ENCODE results near the gene MAPKAPK2. TPM values are rescaled to one million over a fixed set of nuclear protein-coding genes. Genes with fewer than 3 reads are reported as not detected.

MAPKAPK2 gene
- total RNA-seq, 1 experiment from 2014 or later = 96.8 TPM

GRCh38 chr1:206702260-206702659, 17.6 kb downstream of the MAPKAPK2 start:
- H3K4me1 ChIP-seq = no peaks in the 10 kb centered on the region
- no peaks in the 10 kb centered on the region for H3K9me3 ChIP-seq
- Mint-ChIP-seq H3K27me3 (ENCODE audit: insufficient read depth, unreplicated experiment) (no peaks in the 10 kb centered on the region), H3K27ac (ENCODE audit: unreplicated experiment) (no peak overlapping the region), H3K4me1 (ENCODE audit: low read depth, unreplicated experiment) (no peaks in the 10 kb centered on the region), H3K9me3 (ENCODE audit: unreplicated experiment) (no peaks in the 10 kb centered on the region), H3K4me3 (ENCODE audit: unreplicated experiment) (no peak overlapping the region), H3K36me3 (ENCODE audit: insufficient read depth, unreplicated experiment) (peaks cover 29% of the 10 kb centered on the region)
- H3K27me3 ChIP-seq (replicated peaks; ENCODE audit: control insufficient read depth, insufficient read depth, low read length) = no peaks in the 10 kb centered on the region
- no peak for DNase-seq
- no peak for TF ChIP-seq CTCF (IDR thresholded peaks at IDR 0.05; ENCODE audit: insufficient read depth in 1 of 2, low read depth in 1 of 2, low read length in 1 of 2, severe bottlenecking in 1 of 2, unreplicated experiment in 1 of 2)
- ChIA-PET POLR2A (no interaction called here), CTCF (no interaction called here)
- BruUV-seq (replicated peaks) = no TSS peak
- intact Hi-C loops (cut with micrococcal nuclease; ENCODE audit: unreplicated experiment) = no loop called here
- H3K4me3 ChIP-seq (ENCODE audit: low read depth, low read length) = no peak overlapping the region
- H3K36me3 ChIP-seq (ENCODE audit: control insufficient read depth, insufficient read depth, low read length) = no peaks in the 10 kb centered on the region; the same call in 1 of the 2 replicates

- H3K27me3 ChIP-seq (replicated peaks; ENCODE audit: control insufficient read depth, insufficient read depth, low read length) = no peaks in the 10 kb centered on the region
- H3K9me3 Mint-ChIP-seq (ENCODE audit: unreplicated experiment) = no peaks in the 10 kb centered on the region
- H3K36me3 ChIP-seq (ENCODE audit: control insufficient read depth, insufficient read depth, low read length) = peaks cover under 1% of the 10 kb centered on the region
- POLR2A ChIA-PET = no interaction called here
- peaks cover 27% of the 10 kb centered on the region for H3K36me3 Mint-ChIP-seq (ENCODE audit: insufficient read depth, unreplicated experiment)
- no peaks in the 10 kb centered on the region for H3K9me3 ChIP-seq
- peaks cover under 1% of the 10 kb centered on the region for H3K4me1 Mint-ChIP-seq (ENCODE audit: low read depth, unreplicated experiment)
- no TSS peak for BruUV-seq (replicated peaks)
- H3K27ac Mint-ChIP-seq (ENCODE audit: unreplicated experiment) = no peak overlapping the region
- peaks cover 5% of the 10 kb centered on the region; the same call in 1 of the 2 replicates for H3K4me1 ChIP-seq
- H3K27me3 Mint-ChIP-seq (ENCODE audit: insufficient read depth, unreplicated experiment) = no peaks in the 10 kb centered on the region
- intact Hi-C loops (cut with micrococcal nuclease; ENCODE audit: unreplicated experiment) = no loop called here
- CTCF ChIA-PET = no interaction called here
- DNase-seq = no peak
- no peak overlapping the region for H3K4me3 Mint-ChIP-seq (ENCODE audit: unreplicated experiment)
- no peak for TF ChIP-seq CTCF (IDR thresholded peaks at IDR 0.05; ENCODE audit: insufficient read depth in 1 of 2, low read depth in 1 of 2, low read length in 1 of 2, severe bottlenecking in 1 of 2, unreplicated experiment in 1 of 2)
- H3K4me3 ChIP-seq (ENCODE audit: low read depth, low read length) = no peak overlapping the region
Measured at GRCh38 chr1:206702803-206703202, 18.1 kb downstream of the MAPKAPK2 start.

GRCh38 chr1:206703661-206704060, 19.0 kb downstream of the MAPKAPK2 start:
- ChIA-PET POLR2A (no interaction called here), CTCF (no interaction called here)
- no peaks in the 10 kb centered on the region for H3K9me3 ChIP-seq
- H3K4me3 ChIP-seq (ENCODE audit: low read depth, low read length) = no peak overlapping the region
- peaks cover 2% of the 10 kb centered on the region for H3K36me3 ChIP-seq (ENCODE audit: control insufficient read depth, insufficient read depth, low read length)
- no peak for DNase-seq
- peaks cover 9% of the 10 kb centered on the region for H3K4me1 Mint-ChIP-seq (ENCODE audit: low read depth, unreplicated experiment)
- no peak for TF ChIP-seq CTCF (IDR thresholded peaks at IDR 0.05; ENCODE audit: insufficient read depth in 1 of 2, low read depth in 1 of 2, low read length in 1 of 2, severe bottlenecking in 1 of 2, unreplicated experiment in 1 of 2)
- no peak overlapping the region for H3K4me3 Mint-ChIP-seq (ENCODE audit: unreplicated experiment)
- no peaks in the 10 kb centered on the region for H3K27me3 ChIP-seq (replicated peaks; ENCODE audit: control insufficient read depth, insufficient read depth, low read length)
- no peaks in the 10 kb centered on the region for H3K27me3 Mint-ChIP-seq (ENCODE audit: insufficient read depth, unreplicated experiment)
- no peak overlapping the region for H3K27ac Mint-ChIP-seq (ENCODE audit: unreplicated experiment)
- intact Hi-C loops (cut with micrococcal nuclease; ENCODE audit: unreplicated experiment) = no loop called here
- H3K9me3 Mint-ChIP-seq (ENCODE audit: unreplicated experiment) = no peaks in the 10 kb centered on the region
- H3K36me3 Mint-ChIP-seq (ENCODE audit: insufficient read depth, unreplicated experiment) = peaks cover 22% of the 10 kb centered on the region
- H3K4me1 ChIP-seq = peaks cover 12% of the 10 kb centered on the region
- BruUV-seq (replicated peaks) = no TSS peak
